K562 (cell line): ENCODE data around the gene ARL16. TPM values are rescaled to one million over a fixed set of nuclear protein-coding genes. Genes with fewer than 3 reads are reported as not detected.
A peak's percentile ranks its signal among the peaks of the same experiment; 100 is the strongest.

ENCODE experiments used
- CBFA2T3 ChIP-seq: fragments of 450-650 bp; IDR thresholded peaks from 2 replicates; pipeline ENCODE4 v1.6.1; 2017
- GATAD2A ChIP-seq: fragments of 450-650 bp; IDR thresholded peaks from 2 replicates; pipeline ENCODE4 v1.6.1; 2017
- HDAC1 ChIP-seq, 2 experiments: fragments of 450-650 bp; IDR thresholded peaks; 2 replicates each; pipeline ENCODE4 v1.6.1; 2016 to 2017; ENCODE audit warnings: inconsistent platforms in 1 of 2, mild to moderate bottlenecking in 1 of 2, moderate library complexity in 1 of 2
- KDM1A ChIP-seq, 2 experiments: fragments of 450-650 bp; IDR thresholded peaks; 2 replicates each; pipeline ENCODE4 v1.6.1; 2016; ENCODE audit warnings: mild to moderate bottlenecking in 2 of 2
- KDM5B ChIP-seq: fragments of 200-600 bp; sonication (generic); IDR thresholded peaks from 2 replicates; pipeline ENCODE4 v1.6.1; 2012; ENCODE audit warnings: low read depth, mild to moderate bottlenecking, moderate library complexity, low read length, control low read depth, inconsistent platforms; ENCODE audit not compliant: insufficient replicate concordance
- KLF6 ChIP-seq: fragments of 250-450 bp; sonication (Bioruptor Pico); IDR thresholded peaks from 2 replicates; pipeline ENCODE4 v1.4.0; 2020; ENCODE audit warnings: mild to moderate bottlenecking, moderate library complexity, borderline replicate concordance
- POLR2G ChIP-seq: fragments of 200-400 bp; formaldehyde crosslinking; IDR thresholded peaks from 2 replicates; pipeline ENCODE4 v1.6.1; 2017; ENCODE audit warnings: low read depth, mild to moderate bottlenecking, antibody characterized with exemption, low read length, moderate library complexity
- ZKSCAN3 ChIP-seq: fragments of 250-450 bp; sonication (Bioruptor Pico); IDR thresholded peaks from 2 replicates; pipeline ENCODE4 v1.4.0; 2020
- polyA plus RNA-seq, 8 experiments: library from polyadenylated mRNA; depleted of rRNA in 4 of 8; stranded (reverse) in 5 of 8; unstranded in 3 of 8; fragments of >200 nt; fragmentation: Nextera tagmentation in 2 of 8; fragmentation: Illumina TruSeq in 1 of 8; extraction: Ambion mirVana in 2 of 8; extraction: Trizol in 1 of 8; gene quantifications; 2 replicates each; pipeline versions ENCODE4 v1.2.1 to v1.2.3, GENCODE V29; 2011 to 2014; ENCODE audit warnings: inconsistent platforms in 1 of 8, missing spikeins in 1 of 8
- total RNA-seq, 7 experiments: library from RNA; depleted of rRNA in 6 of 7; stranded (reverse); fragments of >200 nt in 6 of 7; fragmentation: Illumina TruSeq in 2 of 7; extraction: Trizol in 2 of 7; gene quantifications; 2 replicates each; pipeline versions ENCODE4 v1.2.1 to v1.2.3, GENCODE V29; 2011 to 2021; ENCODE audit warnings: low replicate concordance in 1 of 7
- TF ChIP-seq, protein P1 (sequence below): IDR thresholded peaks from 2 replicates; pipeline ENCODE4 v1.6.1; 2012; ENCODE audit warnings: low read depth, low read length, improper control_type of control experiment, borderline replicate concordance
- TF ChIP-seq, protein P2 (sequence below): IDR thresholded peaks from 3 replicates; pipeline ENCODE4 v1.6.1; 2011; ENCODE audit warnings: borderline replicate concordance, mild to moderate bottlenecking; ENCODE audit not compliant: insufficient read length, insufficient read depth

The ARL16 gene
- total and polyA plus RNA-seq, 9 of the 15 experiments (the other 6 are each of a cell fraction or from before 2014, with no cell fraction given): 5.4 to 32.4 (median 22.6) TPM

DNA sequence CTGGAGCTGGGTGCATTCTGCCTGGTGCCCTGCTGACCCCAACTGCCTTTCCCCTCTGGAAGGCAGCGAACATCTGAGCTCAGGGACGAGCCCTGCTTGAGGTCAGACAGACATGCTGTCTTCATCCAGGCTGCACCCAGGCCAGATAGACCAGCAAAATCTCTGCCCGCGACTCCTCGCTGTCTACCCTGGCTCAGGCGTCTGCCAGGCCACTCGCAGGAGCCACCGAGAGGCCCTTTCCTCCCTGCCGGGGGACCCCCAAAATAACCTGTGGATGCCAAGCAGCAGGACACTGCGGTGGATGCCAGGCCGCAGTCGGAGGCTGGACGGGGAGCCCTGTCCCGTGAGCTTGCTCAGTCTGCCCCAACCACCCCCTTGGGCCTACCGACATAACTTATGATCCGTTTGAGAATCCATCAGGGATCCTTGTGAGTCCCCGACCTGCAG, 25.2 kb upstream of the ARL16 start (continued):
- TF ChIP-seq, protein P1, sequence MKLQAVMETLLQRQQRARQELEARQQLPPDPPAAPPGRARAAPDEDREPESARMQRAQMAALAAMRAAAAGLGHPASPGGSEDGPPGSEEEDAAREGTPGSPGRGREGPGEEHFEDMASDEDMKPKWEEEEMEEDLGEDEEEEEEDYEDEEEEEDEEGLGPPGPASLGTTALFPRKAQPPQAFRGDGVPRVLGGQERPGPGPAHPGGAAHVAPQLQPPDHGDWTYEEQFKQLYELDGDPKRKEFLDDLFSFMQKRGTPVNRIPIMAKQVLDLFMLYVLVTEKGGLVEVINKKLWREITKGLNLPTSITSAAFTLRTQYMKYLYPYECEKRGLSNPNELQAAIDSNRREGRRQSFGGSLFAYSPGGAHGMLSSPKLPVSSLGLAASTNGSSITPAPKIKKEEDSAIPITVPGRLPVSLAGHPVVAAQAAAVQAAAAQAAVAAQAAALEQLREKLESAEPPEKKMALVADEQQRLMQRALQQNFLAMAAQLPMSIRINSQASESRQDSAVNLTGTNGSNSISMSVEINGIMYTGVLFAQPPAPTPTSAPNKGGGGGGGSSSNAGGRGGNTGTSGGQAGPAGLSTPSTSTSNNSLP: no peak
- TF ChIP-seq, protein P2, sequence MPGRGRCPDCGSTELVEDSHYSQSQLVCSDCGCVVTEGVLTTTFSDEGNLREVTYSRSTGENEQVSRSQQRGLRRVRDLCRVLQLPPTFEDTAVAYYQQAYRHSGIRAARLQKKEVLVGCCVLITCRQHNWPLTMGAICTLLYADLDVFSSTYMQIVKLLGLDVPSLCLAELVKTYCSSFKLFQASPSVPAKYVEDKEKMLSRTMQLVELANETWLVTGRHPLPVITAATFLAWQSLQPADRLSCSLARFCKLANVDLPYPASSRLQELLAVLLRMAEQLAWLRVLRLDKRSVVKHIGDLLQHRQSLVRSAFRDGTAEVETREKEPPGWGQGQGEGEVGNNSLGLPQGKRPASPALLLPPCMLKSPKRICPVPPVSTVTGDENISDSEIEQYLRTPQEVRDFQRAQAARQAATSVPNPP: no peak
- TF ChIP-seq GATAD2A (no peak), KLF6 (CRISPR knock-in tag) (no peak), POLR2G (peak; percentile 51), CBFA2T3 (no peak), KDM5B (peak; percentile 37), HDAC1 (IDR thresholded peaks at IDR 0.05) (no peak), KDM1A (IDR thresholded peaks at IDR 0.05) (no peak), ZKSCAN3 (CRISPR knock-in tag) (no peak)
